GM21526 (cell line): ENCODE data around the gene MFSD2B.

Experiments
- ATAC-seq: cut with Tn5 transposase; IDR thresholded peaks from one replicate; pipeline ENCODE4 v1.9.1; 2021; ENCODE audit warnings: moderate library complexity; ENCODE audit not compliant: unreplicated experiment, low FRiP score

Gene MFSD2B

GRCh38 chr2:24049485-24050021 is 39.7 kb downstream of the MFSD2B start, which contains the start of gene FKBP1B:
TSS of gene FKBP1B (plus strand) at chr2:24049741. CDS start at chr2:24049850, 109 bp downstream.
- ATAC-seq = no peak

GRCh38 chr2:24050041-24050979 is 40.4 kb downstream of the MFSD2B start:
- ATAC-seq = no peak

- no peak for ATAC-seq
Observed at GRCh38 chr2:24051833-24052232, 41.9 kb downstream of the MFSD2B start.

- no peak for ATAC-seq
Observed at GRCh38 chr2:24052951-24053350, 43.1 kb downstream of the MFSD2B start.

- ATAC-seq = no peak
Observed at GRCh38 chr2:24054366-24055010, 44.6 kb downstream of the MFSD2B start.

- ATAC-seq = no peak
Observed at GRCh38 chr2:24055750-24056149, 45.9 kb downstream of the MFSD2B start.

GRCh38 chr2:24058564-24059271 is 48.8 kb downstream of the MFSD2B start:
- no peak for ATAC-seq

GRCh38 chr2:24065341-24065740 is 55.5 kb downstream of the MFSD2B start:
- no peak for ATAC-seq

- ATAC-seq = no peak
Observed at GRCh38 chr2:24072259-24072658, 62.4 kb downstream of the MFSD2B start.

GRCh38 chr2:24073816-24074215 is 63.9 kb downstream of the MFSD2B start:
- no peak for ATAC-seq

GRCh38 chr2:24075259-24075658 is 65.4 kb downstream of the MFSD2B start:
- ATAC-seq = no peak
